ENCODE results near the gene RASSF9.

DNA sequence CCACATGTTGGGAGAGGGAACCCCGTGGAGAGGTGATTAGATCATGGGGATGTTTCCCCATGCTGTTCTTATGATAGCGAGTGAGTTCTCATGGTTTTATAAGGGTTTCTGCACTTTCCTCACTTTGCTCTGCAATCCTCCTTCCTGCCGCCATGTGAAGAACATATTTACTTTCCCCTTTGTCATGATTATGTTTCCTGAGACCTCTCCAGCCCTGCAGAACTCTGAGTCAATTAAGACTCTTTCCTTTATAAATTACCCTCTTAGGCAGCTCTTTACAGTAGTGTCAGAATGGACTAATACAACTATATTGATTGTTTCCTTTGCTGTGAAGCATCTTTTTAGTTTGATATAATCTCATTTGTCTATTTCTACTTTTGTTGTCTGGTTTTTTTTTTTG is 13.1 kb upstream of the RASSF9 start:
- TF ChIP-seq EWSR1 (IDR thresholded peaks at IDR 0.05; ENCODE audit: borderline replicate concordance, low read depth, partially characterized antibody) (no peak), ZNF431 (CRISPR knock-in tag; IDR thresholded peaks at IDR 0.05) (no peak), ZNF224 (CRISPR knock-in tag; IDR thresholded peaks at IDR 0.05) (no peak), ZBTB1 (CRISPR knock-in tag; IDR thresholded peaks at IDR 0.05; ENCODE audit: borderline replicate concordance, low read depth) (no peak), GABPA (tag; conservative IDR thresholded peaks at IDR 0.05; ENCODE audit: low read depth) (no peak), NBN (IDR thresholded peaks at IDR 0.05; ENCODE audit: low read depth) (no peak), EZH2 (IDR thresholded peaks at IDR 0.05; ENCODE audit: borderline replicate concordance, low read depth, low read length) (no peak)
- TF ChIP-seq, protein P1, sequence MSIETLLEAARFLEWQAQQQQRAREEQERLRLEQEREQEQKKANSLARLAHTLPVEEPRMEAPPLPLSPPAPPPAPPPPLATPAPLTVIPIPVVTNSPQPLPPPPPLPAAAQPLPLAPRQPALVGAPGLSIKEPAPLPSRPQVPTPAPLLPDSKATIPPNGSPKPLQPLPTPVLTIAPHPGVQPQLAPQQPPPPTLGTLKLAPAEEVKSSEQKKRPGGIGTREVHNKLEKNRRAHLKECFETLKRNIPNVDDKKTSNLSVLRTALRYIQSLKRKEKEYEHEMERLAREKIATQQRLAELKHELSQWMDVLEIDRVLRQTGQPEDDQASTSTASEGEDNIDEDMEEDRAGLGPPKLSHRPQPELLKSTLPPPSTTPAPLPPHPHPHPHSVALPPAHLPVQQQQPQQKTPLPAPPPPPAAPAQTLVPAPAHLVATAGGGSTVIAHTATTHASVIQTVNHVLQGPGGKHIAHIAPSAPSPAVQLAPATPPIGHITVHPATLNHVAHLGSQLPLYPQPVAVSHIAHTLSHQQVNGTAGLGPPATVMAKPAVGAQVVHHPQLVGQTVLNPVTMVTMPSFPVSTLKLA (conservative IDR thresholded peaks at IDR 0.05), result no peak
- TF ChIP-seq, protein P2, sequence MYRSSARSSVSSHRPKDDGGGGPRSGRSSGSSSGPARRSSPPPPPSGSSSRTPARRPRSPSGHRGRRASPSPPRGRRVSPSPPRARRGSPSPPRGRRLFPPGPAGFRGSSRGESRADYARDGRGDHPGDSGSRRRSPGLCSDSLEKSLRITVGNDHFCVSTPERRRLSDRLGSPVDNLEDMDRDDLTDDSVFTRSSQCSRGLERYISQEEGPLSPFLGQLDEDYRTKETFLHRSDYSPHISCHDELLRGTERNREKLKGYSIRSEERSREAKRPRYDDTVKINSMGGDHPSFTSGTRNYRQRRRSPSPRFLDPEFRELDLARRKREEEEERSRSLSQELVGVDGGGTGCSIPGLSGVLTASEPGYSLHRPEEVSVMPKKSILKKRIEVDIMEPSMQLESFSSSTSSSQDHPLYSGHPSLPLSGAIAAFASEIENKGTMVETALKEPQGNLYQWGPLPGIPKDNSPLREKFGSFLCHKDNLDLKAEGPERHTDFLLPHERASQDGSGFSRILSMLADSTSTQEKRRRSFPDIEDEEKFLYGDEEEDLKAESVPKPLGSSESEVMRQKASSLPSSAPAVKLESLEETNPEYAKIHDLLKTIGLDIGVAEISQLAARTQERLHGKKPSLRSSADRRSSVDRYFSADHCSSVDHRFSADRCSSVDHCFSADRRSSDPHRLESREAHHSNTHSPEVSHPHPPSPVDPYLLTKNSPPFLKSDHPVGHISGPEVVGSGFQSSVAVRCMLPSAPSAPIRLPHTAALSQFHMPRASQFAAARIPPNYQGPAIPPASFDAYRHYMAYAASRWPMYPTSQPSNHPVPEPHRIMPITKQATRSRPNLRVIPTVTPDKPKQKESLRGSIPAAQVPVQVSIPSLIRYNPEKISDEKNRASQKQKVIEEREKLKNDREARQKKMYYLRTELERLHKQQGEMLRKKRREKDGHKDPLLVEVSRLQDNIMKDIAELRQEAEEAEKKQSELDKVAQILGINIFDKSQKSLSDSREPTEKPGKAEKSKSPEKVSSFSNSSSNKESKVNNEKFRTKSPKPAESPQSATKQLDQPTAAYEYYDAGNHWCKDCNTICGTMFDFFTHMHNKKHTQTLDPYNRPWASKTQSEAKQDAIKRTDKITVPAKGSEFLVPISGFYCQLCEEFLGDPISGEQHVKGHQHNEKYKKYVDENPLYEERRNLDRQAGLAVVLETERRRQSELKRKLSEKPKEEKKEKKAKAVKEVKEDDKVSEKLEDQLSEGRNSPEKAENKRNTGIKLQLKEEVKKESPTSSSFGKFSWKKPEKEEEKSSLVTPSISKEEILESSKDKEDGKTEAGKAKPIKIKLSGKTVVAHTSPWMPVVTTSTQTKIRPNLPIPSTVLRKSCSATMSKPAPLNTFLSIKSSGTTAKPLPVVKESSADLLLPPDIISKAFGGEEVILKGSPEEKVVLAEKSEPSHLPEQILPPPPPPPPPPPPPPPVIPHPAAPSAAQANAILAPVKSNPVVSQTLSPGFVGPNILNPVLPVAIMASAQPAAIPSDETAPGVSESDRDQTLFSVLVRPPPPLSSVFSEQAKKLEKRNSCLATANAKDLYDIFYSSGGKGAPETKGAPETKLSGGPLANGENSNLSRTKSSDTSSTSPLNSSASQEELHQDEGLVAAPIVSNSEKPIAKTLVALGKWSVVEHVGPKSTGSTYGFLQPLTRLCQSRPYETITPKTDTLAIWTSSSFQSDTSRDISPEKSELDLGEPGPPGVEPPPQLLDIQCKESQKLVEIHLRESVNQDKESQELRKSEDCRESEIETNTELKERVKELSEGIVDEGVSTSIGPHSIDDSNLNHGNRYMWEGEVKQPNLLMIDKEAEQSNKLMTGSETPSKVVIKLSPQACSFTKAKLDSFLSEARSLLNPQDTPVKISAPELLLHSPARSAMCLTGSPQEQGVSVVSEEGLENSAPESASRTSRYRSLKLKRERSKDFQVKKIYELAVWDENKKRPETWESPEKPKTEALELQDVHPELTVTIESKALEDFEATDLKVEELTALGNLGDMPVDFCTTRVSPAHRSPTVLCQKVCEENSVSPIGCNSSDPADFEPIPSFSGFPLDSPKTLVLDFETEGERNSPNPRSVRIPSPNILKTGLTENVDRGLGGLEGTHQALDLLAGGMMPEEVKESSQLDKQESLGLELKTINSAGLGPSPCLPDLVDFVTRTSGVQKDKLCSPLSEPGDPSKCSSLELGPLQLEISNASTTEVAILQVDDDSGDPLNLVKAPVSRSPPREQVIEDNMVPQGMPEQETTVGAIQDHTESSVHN (IDR thresholded peaks at IDR 0.05; ENCODE audit: borderline replicate concordance in 1 of 2, low read depth in 1 of 2), result no peak

Measured in K562 (cell line).